Measurements from ENCODE around the gene NEUROD6. TPM values are rescaled to one million over a fixed set of nuclear protein-coding genes. Genes with fewer than 3 reads are reported as not detected.

NEUROD6 gene
- polyA plus RNA-seq, 3 donors: not detected

GRCh38 chr7:31341141-31341540 is 615 bp upstream of the NEUROD6 start:
- Histone ChIP-seq H3K4me2 (replicated peaks; ENCODE audit: extremely low read depth, low read length, poor library complexity, severe bottlenecking) (no peak overlapping the region), H3K4me3 (replicated peaks in 1 of 3; ENCODE audit: low read depth in 2 of 3, low read length in 3 of 3) (no peak overlapping the region), H3K79me2 (ENCODE audit: insufficient read depth, low read length) (no peaks in the 10 kb centered on the region), H4K20me1 (ENCODE audit: insufficient read depth, low read length) (no peaks in the 10 kb centered on the region), H3K27ac (ENCODE audit: low read depth in 1 of 2, low read length in 2 of 2) (no peak overlapping the region), H3K9me3 (replicated peaks in 1 of 2; ENCODE audit: control insufficient read depth in 1 of 2, insufficient read depth in 1 of 2, low read length in 2 of 2) (peaks cover 0 to 2% of the 10 kb centered on the region in 2 donors), H2AFZ (ENCODE audit: insufficient read depth, low read depth, low read length, poor library complexity, severe bottlenecking) (no peak overlapping the region), H3K36me3 (replicated peaks in 1 of 2; ENCODE audit: control insufficient read depth in 1 of 2, insufficient read depth in 2 of 2, low read length in 2 of 2) (no peaks in the 10 kb centered on the region), H3K4me1 (ENCODE audit: control insufficient read depth in 1 of 2, insufficient read depth in 2 of 2, low read length in 2 of 2) (no peaks in the 10 kb centered on the region), H3K9ac (ENCODE audit: insufficient read depth, low read length, poor library complexity, severe bottlenecking) (no peak overlapping the region), H3K27me3 (ENCODE audit: control insufficient read depth in 2 of 2, insufficient read depth in 2 of 2, low read length in 2 of 2) (peaks cover 13 to 17% of the 10 kb centered on the region in 2 donors)
- intact Hi-C loops (cut with micrococcal nuclease): no loop called here
- Mint-ChIP-seq H3K4me1 (no peaks in the 10 kb centered on the region), H3K36me3 (no peaks in the 10 kb centered on the region), H3K27me3 (ENCODE audit: low read depth in 3 of 3) (peaks cover 16 to 23% (median 21%) of the 10 kb centered on the region in 3 donors), H3K27ac (no peak overlapping the region), H3K4me3 (no peak overlapping the region), H3K9me3 (peaks cover 0 to 2% (median 0%) of the 10 kb centered on the region in 7 donors)
- 46% methylated on average over 4 of the region's 5 CpGs for WGBS (ENCODE audit: insufficient coverage)
- no peak for DNase-seq
- TF ChIP-seq, protein P1, sequence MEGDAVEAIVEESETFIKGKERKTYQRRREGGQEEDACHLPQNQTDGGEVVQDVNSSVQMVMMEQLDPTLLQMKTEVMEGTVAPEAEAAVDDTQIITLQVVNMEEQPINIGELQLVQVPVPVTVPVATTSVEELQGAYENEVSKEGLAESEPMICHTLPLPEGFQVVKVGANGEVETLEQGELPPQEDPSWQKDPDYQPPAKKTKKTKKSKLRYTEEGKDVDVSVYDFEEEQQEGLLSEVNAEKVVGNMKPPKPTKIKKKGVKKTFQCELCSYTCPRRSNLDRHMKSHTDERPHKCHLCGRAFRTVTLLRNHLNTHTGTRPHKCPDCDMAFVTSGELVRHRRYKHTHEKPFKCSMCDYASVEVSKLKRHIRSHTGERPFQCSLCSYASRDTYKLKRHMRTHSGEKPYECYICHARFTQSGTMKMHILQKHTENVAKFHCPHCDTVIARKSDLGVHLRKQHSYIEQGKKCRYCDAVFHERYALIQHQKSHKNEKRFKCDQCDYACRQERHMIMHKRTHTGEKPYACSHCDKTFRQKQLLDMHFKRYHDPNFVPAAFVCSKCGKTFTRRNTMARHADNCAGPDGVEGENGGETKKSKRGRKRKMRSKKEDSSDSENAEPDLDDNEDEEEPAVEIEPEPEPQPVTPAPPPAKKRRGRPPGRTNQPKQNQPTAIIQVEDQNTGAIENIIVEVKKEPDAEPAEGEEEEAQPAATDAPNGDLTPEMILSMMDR (IDR thresholded peaks at IDR 0.05): no peak

GRCh38 chr7:31340051-31340450 is 475 bp downstream of the NEUROD6 start:
- peaks cover 27 to 33% (median 31%) of the 10 kb centered on the region in 3 donors for H3K27me3 Mint-ChIP-seq (ENCODE audit: low read depth in 3 of 3)

More at GRCh38 chr7:31340051-31340450, 475 bp downstream of the NEUROD6 start:
- Mint-ChIP-seq H3K4me1 (no peaks in the 10 kb centered on the region), H3K9me3 (peaks cover 0 to 7% (median 0%) of the 10 kb centered on the region in 7 donors), H3K36me3 (no peaks in the 10 kb centered on the region), H3K27ac (no peak overlapping the region), H3K4me3 (no peak overlapping the region)
- no peaks in the 10 kb centered on the region for H4K20me1 ChIP-seq (ENCODE audit: insufficient read depth, low read length)
- no peaks in the 10 kb centered on the region for H3K4me1 ChIP-seq (ENCODE audit: control insufficient read depth in 1 of 2, insufficient read depth in 2 of 2, low read length in 2 of 2)
- intact Hi-C loops (cut with micrococcal nuclease): no loop called here
- no peaks in the 10 kb centered on the region for H3K79me2 ChIP-seq (ENCODE audit: insufficient read depth, low read length)
- no peak overlapping the region for H3K9ac ChIP-seq (ENCODE audit: insufficient read depth, low read length, poor library complexity, severe bottlenecking)
- TF ChIP-seq, protein P1 (IDR thresholded peaks at IDR 0.05): no peak
- no peak overlapping the region for H3K4me3 ChIP-seq (replicated peaks in 1 of 3; ENCODE audit: low read depth in 2 of 3, low read length in 3 of 3)
- no peaks in the 10 kb centered on the region for H3K36me3 ChIP-seq (replicated peaks in 1 of 2; ENCODE audit: control insufficient read depth in 1 of 2, insufficient read depth in 2 of 2, low read length in 2 of 2)
- H3K9me3 ChIP-seq (replicated peaks in 1 of 2; ENCODE audit: control insufficient read depth in 1 of 2, insufficient read depth in 1 of 2, low read length in 2 of 2): peaks cover 0 to 3% of the 10 kb centered on the region in 2 donors
- no peak overlapping the region for H3K4me2 ChIP-seq (replicated peaks; ENCODE audit: extremely low read depth, low read length, poor library complexity, severe bottlenecking)
- no peak overlapping the region for H3K27ac ChIP-seq (ENCODE audit: low read depth in 1 of 2, low read length in 2 of 2)
- DNase-seq: no peak
- no CpG with 5 or more reads among the region's 5 CpGs for WGBS (ENCODE audit: insufficient coverage)
- peaks cover 23 to 28% of the 10 kb centered on the region in 2 donors for H3K27me3 ChIP-seq (ENCODE audit: control insufficient read depth in 2 of 2, insufficient read depth in 2 of 2, low read length in 2 of 2)
- no peak overlapping the region for H2AFZ ChIP-seq (ENCODE audit: insufficient read depth, low read depth, low read length, poor library complexity, severe bottlenecking)
